ENCODE data around the gene AQP7. TPM values are rescaled to one million over a fixed set of nuclear protein-coding genes. Genes with fewer than 3 reads are reported as not detected.

The AQP7 gene
- polyA plus RNA-seq, 1 of the 3 experiments (the other 2 are of a cell fraction): 0.05 TPM

- no peak overlapping the region for H3K4me2 ChIP-seq
- H3K9me3 ChIP-seq: no peaks in the 10 kb centered on the region
- H3K4me1 ChIP-seq (ENCODE audit: control insufficient read depth in 1 of 2, insufficient read depth in 2 of 2, low read depth in 1 of 2, low read length in 1 of 2): no peaks in the 10 kb centered on the region
- H2AFZ ChIP-seq (ENCODE audit: low read depth): no peak overlapping the region
- ChIA-PET CTCF (interaction anchor here (0.7 to 3.8 kb wide), 4 partner anchors 12 to 30 kb away, joined by 3 to 12 read pairs (median 9); partner anchors contain the start of gene AQP3), POLR2A (no interaction called here)
- no peaks in the 10 kb centered on the region for H3K36me3 ChIP-seq (replicated peaks in 1 of 2; ENCODE audit: control insufficient read depth in 1 of 2, insufficient read depth in 2 of 2, low read length in 1 of 2)
- no peak overlapping the region for H3K27ac ChIP-seq (ENCODE audit: low read depth in 2 of 2, low read length in 1 of 2)
- no peak for DNase-seq
- H3K9ac ChIP-seq: no peak overlapping the region
- H3K27me3 ChIP-seq (ENCODE audit: insufficient read depth): peaks cover 4% of the 10 kb centered on the region; the same call in 1 of the 2 replicates
- H3F3A ChIP-seq (replicated peaks; ENCODE audit: insufficient read depth): no peaks in the 10 kb centered on the region
- H3K79me2 ChIP-seq (ENCODE audit: insufficient read depth): no peaks in the 10 kb centered on the region
- TF ChIP-seq TAF1 (IDR thresholded peaks at IDR 0.05; ENCODE audit: borderline replicate concordance, low read depth, low read length) (no peak), NFIC (IDR thresholded peaks at IDR 0.05; ENCODE audit: borderline replicate concordance) (no peak), RFX5 (IDR thresholded peaks at IDR 0.05; ENCODE audit: low read length) (no peak), PBX3 (IDR thresholded peaks at IDR 0.05) (no peak), JUND (IDR thresholded peaks at IDR 0.05) (no peak), ELF1 (IDR thresholded peaks at IDR 0.05) (no peak)
- no peaks in the 10 kb centered on the region for H4K20me1 ChIP-seq (ENCODE audit: insufficient read depth)
- H3K4me3 ChIP-seq (ENCODE audit: low read depth in 2 of 2, low read length in 1 of 2): no peak overlapping the region
- no peaks in the 10 kb centered on the region for H3K9me2 ChIP-seq
- WGBS (ENCODE audit: low lambda C conversion rate): 55% methylated on average over 5 of the region's 8 CpGs
These were observed 34.1 kb upstream of the AQP7 start for GRCh38 chr9:33436445-33436844.

- Histone ChIP-seq H3K4me2 (no peak overlapping the region), H4K20me1 (ENCODE audit: insufficient read depth) (no peaks in the 10 kb centered on the region), H3K79me2 (ENCODE audit: insufficient read depth) (no peaks in the 10 kb centered on the region), H3K27me3 (ENCODE audit: insufficient read depth) (peaks cover 4% of the 10 kb centered on the region; the same call in 1 of the 2 replicates), H3F3A (replicated peaks; ENCODE audit: insufficient read depth) (no peaks in the 10 kb centered on the region), H3K27ac (ENCODE audit: low read depth in 2 of 2, low read length in 1 of 2) (no peak overlapping the region), H3K9ac (no peak overlapping the region), H2AFZ (ENCODE audit: low read depth) (no peak overlapping the region), H3K9me3 (no peaks in the 10 kb centered on the region), H3K9me2 (no peaks in the 10 kb centered on the region), H3K4me1 (ENCODE audit: control insufficient read depth in 1 of 2, insufficient read depth in 2 of 2, low read depth in 1 of 2, low read length in 1 of 2) (no peaks in the 10 kb centered on the region), H3K4me3 (ENCODE audit: low read depth in 2 of 2, low read length in 1 of 2) (no peak overlapping the region), H3K36me3 (replicated peaks in 1 of 2; ENCODE audit: control insufficient read depth in 1 of 2, insufficient read depth in 2 of 2, low read length in 1 of 2) (no peaks in the 10 kb centered on the region)
- WGBS (ENCODE audit: low lambda C conversion rate): 90% methylated on average over 8 of the region's 8 CpGs
- POLR2A ChIA-PET: no interaction called here
- CTCF ChIA-PET: interaction anchor here (0.7 to 3.8 kb wide), 4 partner anchors 16 to 30 kb away, joined by 3 to 13 read pairs (median 9); no protein-coding TSS in a partner anchor
- DNase-seq: no peak
- TF ChIP-seq USF2 (IDR thresholded peaks at IDR 0.05; ENCODE audit: borderline replicate concordance, low read depth, low read length) (no peak), FOXJ3 (CRISPR knock-in tag; IDR thresholded peaks at IDR 0.05) (no peak), NRF1 (IDR thresholded peaks at IDR 0.05; ENCODE audit: low read depth, low read length) (no peak), JUND (IDR thresholded peaks at IDR 0.05) (no peak), MXI1 (IDR thresholded peaks at IDR 0.05; ENCODE audit: low read depth, low read length) (no peak), MEF2A (IDR thresholded peaks at IDR 0.05; ENCODE audit: borderline replicate concordance, low read depth) (no peak), EP300 (IDR thresholded peaks at IDR 0.05; ENCODE audit: borderline replicate concordance in 1 of 2, low read depth in 1 of 2, low read length in 1 of 2) (no peak), RFX5 (IDR thresholded peaks at IDR 0.05; ENCODE audit: low read length) (no peak), IRF3 (IDR thresholded peaks at IDR 0.05; ENCODE audit: low read depth, low read length) (no peak), FOXM1 (IDR thresholded peaks at IDR 0.05; ENCODE audit: low read depth) (no peak), SMC3 (IDR thresholded peaks at IDR 0.05; ENCODE audit: low read depth, low read length) (no peak), YY1 (IDR thresholded peaks at IDR 0.05; ENCODE audit: low read depth) (no peak), GABPA (IDR thresholded peaks at IDR 0.05; ENCODE audit: low read depth) (no peak)
These were observed 33.5 kb upstream of the AQP7 start for GRCh38 chr9:33435821-33436277.

All from SK-N-SH (cell line).